Measurements from ENCODE around the gene PPP2R1B.
"Not testable (repeated sequence)": the region's sequence is repeated elsewhere in the genome, so short reads cannot be mapped to it uniquely, and the experiment has no call there.

PPP2R1B gene

DNA sequence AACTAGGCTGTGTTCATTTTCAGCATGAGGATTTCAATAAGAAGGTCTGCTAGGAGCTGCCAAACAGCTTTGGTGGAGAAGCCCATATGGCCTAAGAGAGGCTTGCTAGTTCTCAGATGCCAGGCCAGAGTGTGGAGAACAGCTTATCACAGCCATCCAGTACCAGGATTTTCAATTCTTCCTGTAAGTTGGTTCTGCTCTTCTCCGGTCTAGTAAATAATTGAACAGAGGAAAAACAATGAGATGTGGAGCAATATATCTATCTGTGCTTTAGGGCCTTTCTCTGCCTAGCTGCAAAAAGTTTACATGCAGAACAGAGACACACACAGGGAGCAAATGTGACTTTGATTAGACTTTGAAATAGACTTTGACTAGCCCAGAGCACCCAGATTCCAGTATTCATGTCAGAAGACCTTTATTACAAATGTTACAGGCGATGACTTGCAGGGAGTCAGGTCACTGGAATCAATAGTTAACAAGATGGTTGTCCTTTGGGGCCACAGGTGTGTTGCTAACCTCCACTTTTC is 19.8 kb upstream of the PPP2R1B start:
- H3K4me3 ChIP-seq (ENCODE audit: low read length) = no peak overlapping the region
- TF ChIP-seq CTCF (IDR thresholded peaks at IDR 0.05; ENCODE audit: insufficient read depth, low read depth, low read length, missing control alignments) = no peak
- DNase-seq (ENCODE audit: low read depth) = no peak

DNA sequence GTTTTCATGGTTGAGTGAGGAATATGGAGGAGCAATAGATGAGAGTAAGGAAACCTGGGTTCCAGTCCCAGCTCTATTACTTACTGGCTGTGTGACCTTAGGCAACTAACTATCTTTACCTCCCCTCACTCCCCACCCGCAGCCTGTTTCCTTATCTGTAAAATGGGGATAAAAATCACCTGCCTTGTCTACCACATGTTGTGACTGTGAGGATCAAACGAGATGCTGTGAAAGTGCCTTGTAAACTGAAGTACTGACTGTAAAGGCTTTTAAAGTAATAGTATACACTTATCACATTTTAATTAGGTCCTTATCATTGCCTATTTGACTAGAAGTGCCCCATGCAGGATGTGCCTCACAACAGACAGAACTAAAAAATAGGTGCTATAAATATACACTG is 18.9 kb upstream of the PPP2R1B start:
- DNase-seq (ENCODE audit: low read depth) = no peak
- no peak overlapping the region for H3K4me3 ChIP-seq (ENCODE audit: low read length)
- TF ChIP-seq CTCF (IDR thresholded peaks at IDR 0.05; ENCODE audit: insufficient read depth, low read depth, low read length, missing control alignments) = no peak

DNA sequence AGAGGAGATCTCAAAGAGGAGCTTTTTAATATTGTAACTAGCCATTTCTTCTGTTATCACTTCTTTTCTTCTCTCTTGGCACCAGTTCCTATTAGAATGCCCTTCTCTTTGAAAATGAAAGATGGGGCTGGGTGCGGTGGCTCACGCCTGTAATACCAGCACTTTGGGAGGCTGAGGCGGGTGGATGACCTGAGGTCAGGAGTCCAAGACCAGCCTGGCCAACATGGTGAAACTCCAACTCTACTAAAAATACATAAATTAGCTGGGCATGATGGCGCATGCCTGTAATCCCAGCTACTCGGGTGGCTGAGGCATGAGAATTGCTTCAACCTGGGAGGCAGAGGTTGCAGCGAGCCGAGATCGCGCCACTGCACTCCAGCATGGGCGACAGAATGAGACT is 18.1 kb upstream of the PPP2R1B start:
- H3K4me3 ChIP-seq (ENCODE audit: low read length); DNase-seq (ENCODE audit: low read depth): not testable (repeated sequence)

DNA sequence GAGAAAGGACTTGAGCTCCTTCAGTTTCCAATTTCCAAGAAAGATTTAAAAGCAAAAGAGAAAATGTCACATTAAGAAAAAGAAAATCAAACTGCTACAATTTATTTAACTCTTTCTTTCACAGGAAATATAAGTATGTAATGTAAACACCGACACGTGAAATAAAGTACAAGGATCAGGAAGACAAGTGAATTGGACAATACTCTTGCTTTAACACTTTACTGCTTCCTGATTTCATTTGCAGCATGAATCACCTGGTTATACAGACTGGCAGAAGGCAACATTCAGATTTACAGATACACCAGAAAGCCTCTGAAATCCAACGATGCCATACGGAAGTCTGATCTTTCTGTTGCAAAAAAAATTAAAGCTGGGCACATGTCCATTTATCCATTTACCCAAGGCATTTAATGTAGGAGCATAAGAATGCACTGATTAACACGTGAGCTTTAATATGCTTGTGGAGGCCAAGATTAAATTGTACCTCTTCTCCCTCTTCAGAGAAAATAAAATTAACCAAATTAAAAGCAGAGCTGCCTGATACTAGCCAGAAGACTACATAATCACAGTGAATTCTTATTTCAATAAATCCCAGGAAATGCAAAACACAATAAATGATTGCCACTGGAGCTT is 16.0 kb upstream of the PPP2R1B start:
- H3K4me3 ChIP-seq (ENCODE audit: low read length) = no peak overlapping the region
- TF ChIP-seq CTCF (IDR thresholded peaks at IDR 0.05; ENCODE audit: insufficient read depth, low read depth, low read length, missing control alignments) = no peak
- no peak for DNase-seq (ENCODE audit: low read depth)

- TF ChIP-seq CTCF (IDR thresholded peaks at IDR 0.05; ENCODE audit: insufficient read depth, low read depth, low read length, missing control alignments) = no peak
- DNase-seq (ENCODE audit: low read depth) = no peak
- H3K4me3 ChIP-seq (ENCODE audit: low read length) = no peak overlapping the region
Observed at GRCh38 chr11:111779118-111779517, 12.9 kb upstream of the PPP2R1B start.

DNA sequence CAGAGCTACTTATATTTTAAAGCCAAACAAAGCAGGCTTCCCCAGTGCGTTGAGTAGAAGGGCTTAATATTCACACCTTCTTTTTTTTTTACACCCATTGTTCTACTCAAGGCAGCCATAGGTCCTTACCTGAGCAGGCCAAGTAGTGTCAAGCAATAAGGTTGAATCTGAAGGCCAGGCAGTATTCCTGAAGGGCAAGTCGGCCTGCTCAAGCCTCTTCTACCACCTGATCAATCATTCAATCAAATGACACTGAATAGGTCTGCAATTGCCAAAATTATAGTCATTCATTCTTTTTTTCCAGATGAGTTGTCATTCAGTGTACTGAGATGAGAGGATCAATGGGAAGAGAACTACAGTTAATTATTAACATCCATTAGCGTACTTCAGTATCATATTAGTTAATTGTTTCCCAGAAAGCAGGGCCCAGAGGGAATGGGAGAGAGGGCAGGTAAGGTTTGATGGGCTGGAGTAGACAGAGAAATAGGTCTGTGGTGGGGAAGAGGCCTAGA is 11.9 kb upstream of the PPP2R1B start:
- no peak for TF ChIP-seq CTCF (IDR thresholded peaks at IDR 0.05; ENCODE audit: insufficient read depth, low read depth, low read length, missing control alignments)
- DNase-seq (ENCODE audit: low read depth) = no peak
- no peak overlapping the region for H3K4me3 ChIP-seq (ENCODE audit: low read length)

- peak; percentile 79 for TF ChIP-seq CTCF (IDR thresholded peaks at IDR 0.05; ENCODE audit: insufficient read depth, low read depth, low read length, missing control alignments)
- DNase-seq (ENCODE audit: low read depth) = peak; percentile 77
Observed at GRCh38 chr11:111777094-111778046, 11.2 kb upstream of the PPP2R1B start.

More at GRCh38 chr11:111777094-111778046, 11.2 kb upstream of the PPP2R1B start:
- H3K4me3 ChIP-seq (ENCODE audit: low read length) = no peak overlapping the region
